ENCODE results near the gene PLXNA2. TPM values are rescaled to one million over a fixed set of nuclear protein-coding genes. Genes with fewer than 3 reads are reported as not detected.
A peak's percentile ranks its signal among the peaks of the same experiment; 100 is the strongest.

PLXNA2 gene
- polyA plus RNA-seq, 2 of the 4 experiments (the other 2 are of a cell fraction), result 0.36 to 0.87 TPM

DNA sequence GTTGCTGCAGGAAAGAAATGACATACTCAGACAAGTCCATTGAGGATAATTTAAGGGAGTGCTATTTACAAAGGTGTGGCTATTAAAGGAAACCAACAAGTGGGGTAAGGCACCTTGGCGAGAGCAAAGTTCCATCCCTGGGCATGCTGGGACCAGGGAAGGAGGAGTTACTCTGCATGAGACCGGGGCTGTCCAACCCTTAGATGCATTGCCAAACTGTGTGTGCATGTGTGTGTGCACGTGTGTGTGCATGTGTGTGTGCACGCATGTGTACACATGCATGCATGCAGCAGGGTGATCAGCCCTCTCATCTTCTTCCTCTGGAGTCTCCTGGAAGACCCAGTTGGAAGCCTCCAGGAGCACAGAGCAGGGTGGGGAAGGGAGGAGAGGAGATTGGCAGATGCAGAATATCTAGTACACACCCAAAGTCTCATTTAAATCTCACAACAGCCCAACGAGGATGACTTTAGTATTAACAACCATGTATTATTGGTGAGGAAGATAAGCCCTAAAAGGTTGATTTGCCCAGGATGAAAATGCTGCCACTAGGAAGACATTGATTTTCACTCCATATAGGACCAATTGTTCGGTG, 261.0 kb downstream of the PLXNA2 start:
- no peak for FAIRE-seq
- no peaks in the 10 kb centered on the region for H3K4me1 ChIP-seq
- H3K4me2 ChIP-seq, result no peak overlapping the region
- WGBS (ENCODE audit: missing lambda C conversion rate), result 17% methylated on average over 6 of the region's 6 CpGs
- no peak for DNase-seq (ENCODE audit: low read depth in 1 of 2, low spot score in 1 of 2)
- H3K27ac ChIP-seq, result no peak overlapping the region
- H3K9me3 ChIP-seq, result no peaks in the 10 kb centered on the region
- no peak for ATAC-seq
- CTCF ChIA-PET, result no interaction called here
- no peak for TF ChIP-seq MYC (IDR thresholded peaks at IDR 0.05; ENCODE audit: borderline replicate concordance, low read length)
- TF ChIP-seq KDM5A (IDR thresholded peaks at IDR 0.05), result no peak
- TF ChIP-seq POLR2AphosphoS2 (conservative IDR thresholded peaks at IDR 0.05; ENCODE audit: low read length), result no peak
- TF ChIP-seq CBX2 (IDR thresholded peaks at IDR 0.05; ENCODE audit: borderline replicate concordance, low read depth), result no peak
- TF ChIP-seq ZSCAN20 (CRISPR knock-in tag; IDR thresholded peaks at IDR 0.05), result no peak
- no peak for TF ChIP-seq HOXB13 (CRISPR knock-in tag; IDR thresholded peaks at IDR 0.05; ENCODE audit: low read depth)
- TF ChIP-seq FOXS1 (CRISPR knock-in tag; IDR thresholded peaks at IDR 0.05), result no peak
- TF ChIP-seq EHF (CRISPR knock-in tag; IDR thresholded peaks at IDR 0.05), result no peak
- TF ChIP-seq, protein P1, sequence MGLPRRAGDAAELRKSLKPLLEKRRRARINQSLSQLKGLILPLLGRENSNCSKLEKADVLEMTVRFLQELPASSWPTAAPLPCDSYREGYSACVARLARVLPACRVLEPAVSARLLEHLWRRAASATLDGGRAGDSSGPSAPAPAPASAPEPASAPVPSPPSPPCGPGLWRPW (IDR thresholded peaks at IDR 0.05), result no peak
- no peak for TF ChIP-seq USF2 (IDR thresholded peaks at IDR 0.05)
- no peak for TF ChIP-seq GATA3 (IDR thresholded peaks at IDR 0.05; ENCODE audit: borderline replicate concordance)
- TF ChIP-seq NPAS2 (CRISPR knock-in tag; IDR thresholded peaks at IDR 0.05; ENCODE audit: borderline replicate concordance), result no peak
- no peak for TF ChIP-seq JUN (IDR thresholded peaks at IDR 0.05)
- no peak for TF ChIP-seq HDAC2 (IDR thresholded peaks at IDR 0.05)
- H3K4me3 ChIP-seq, result no peak overlapping the region
- POLR2A ChIA-PET, result no interaction called here

GRCh38 chr1:207981976-207982375, 262.2 kb downstream of the PLXNA2 start:
- FAIRE-seq (no peak), DNase-seq (ENCODE audit: low read depth in 1 of 2, low spot score in 1 of 2) (peak; percentile 40 to 42), ATAC-seq (peak; percentile 82 to 97; a peak in 5 of 6 replicates)
- ChIA-PET CTCF (interaction anchor here (1.0 to 1.9 kb wide), 2 partner anchors 16 to 113 kb away, joined by 3 to 8 read pairs; no protein-coding TSS in a partner anchor), POLR2A (no interaction called here)
- WGBS (ENCODE audit: missing lambda C conversion rate), result 5% methylated on average over 2 of the region's 2 CpGs
- Histone ChIP-seq H3K9me3 (no peaks in the 10 kb centered on the region), H3K4me3 (no peak overlapping the region), H3K4me2 (no peak overlapping the region), H3K27ac (no peak overlapping the region), H3K4me1 (no peaks in the 10 kb centered on the region)
- TF ChIP-seq RAD21 (conservative IDR thresholded peaks at IDR 0.05 in 1 of 2, IDR thresholded peaks at IDR 0.05 in 1 of 2) (peak in 1 of 2 experiments; percentile 30; a peak in 1 of 5 replicates), CHD2 (IDR thresholded peaks at IDR 0.05; ENCODE audit: low read length, partially characterized antibody) (no peak), NPAS2 (CRISPR knock-in tag; IDR thresholded peaks at IDR 0.05; ENCODE audit: borderline replicate concordance) (no peak)

- no peak overlapping the region for H3K4me2 ChIP-seq
- TF ChIP-seq RFX5 (IDR thresholded peaks at IDR 0.05) (no peak), POLR2AphosphoS2 (conservative IDR thresholded peaks at IDR 0.05; ENCODE audit: low read length) (no peak), RARB (CRISPR knock-in tag; IDR thresholded peaks at IDR 0.05) (no peak), ZC3H11A (IDR thresholded peaks at IDR 0.05) (no peak), HOXB5 (CRISPR knock-in tag; IDR thresholded peaks at IDR 0.05) (no peak), USF2 (IDR thresholded peaks at IDR 0.05) (no peak), JUNB (IDR thresholded peaks at IDR 0.05) (no peak)
- 27% methylated on average over 4 of the region's 4 CpGs for WGBS (ENCODE audit: missing lambda C conversion rate)
- ATAC-seq (no peak), DNase-seq (ENCODE audit: low read depth in 1 of 2, low spot score in 1 of 2) (no peak), FAIRE-seq (no peak)
- H3K9me3 ChIP-seq, result no peaks in the 10 kb centered on the region
- ChIA-PET CTCF (interaction anchor here (0.8 to 1.1 kb wide), 2 partner anchors 9 to 267 kb away, joined by 3 read pairs; no protein-coding TSS in a partner anchor), POLR2A (no interaction called here)
- no peak overlapping the region for H3K4me3 ChIP-seq
- H3K4me1 ChIP-seq, result no peaks in the 10 kb centered on the region
- H3K27ac ChIP-seq, result no peak overlapping the region
Observed at GRCh38 chr1:207978441-207978840, 265.7 kb downstream of the PLXNA2 start.
